OCI-LY3 (cell line): ENCODE results near the gene IER5L.

ENCODE experiments used
- CTCF ChIP-seq: fragments of 200-600, 300-600 bp; sonication (generic); IDR thresholded peaks from 2 replicates; pipeline ENCODE4 v1.5.1; 2014; ENCODE audit warnings: antibody characterized with exemption, low read length, low read depth
- EZH2phosphoT487 ChIP-seq: fragments of 200-600 bp; shearing (Covaris generic); IDR thresholded peaks from 2 replicates; pipeline ENCODE4 v1.6.1; 2018; ENCODE audit warnings: antibody characterized with exemption, mixed run types, low read depth

DNA sequence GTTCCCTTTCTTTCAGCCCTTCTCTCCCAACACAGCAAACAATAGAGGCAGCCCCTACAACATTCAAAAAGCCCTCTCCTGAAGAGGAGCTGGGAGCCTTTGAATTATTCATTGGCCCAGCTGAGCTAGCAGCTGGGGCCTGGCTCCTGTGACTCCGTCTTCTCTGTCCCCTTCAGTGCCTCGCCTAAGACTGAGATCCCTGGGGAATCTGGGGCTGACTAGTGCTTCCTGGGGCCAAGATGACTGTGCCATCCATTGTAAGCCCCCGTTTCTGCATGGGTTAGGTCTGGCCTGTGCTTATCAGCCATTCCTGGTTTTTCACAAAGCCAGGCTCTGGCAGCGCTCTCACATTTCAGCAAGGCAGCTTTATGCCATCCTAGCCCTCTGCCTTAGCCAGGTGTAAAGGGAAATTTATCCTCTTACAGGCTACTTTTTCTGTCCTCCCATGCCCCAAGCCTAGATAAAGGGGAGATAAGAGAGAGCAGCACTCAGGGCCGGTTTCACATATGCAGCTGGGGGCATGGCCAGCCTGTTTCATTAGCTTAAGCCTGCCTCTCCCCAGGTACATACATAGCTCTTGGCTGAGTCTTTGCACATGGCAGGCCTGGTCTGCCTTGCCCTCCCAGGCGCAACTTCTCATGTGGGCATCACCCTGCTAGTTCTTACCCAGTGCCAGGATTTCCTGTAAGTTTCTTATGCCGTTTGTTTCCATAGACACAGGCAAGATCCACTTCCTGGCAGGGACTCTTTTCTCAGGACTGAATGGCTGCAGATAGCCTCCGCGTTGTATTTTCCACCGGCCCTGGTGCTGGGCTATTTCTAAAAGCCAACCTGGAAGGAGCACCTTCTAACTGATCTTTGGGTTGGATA, 51.1 kb downstream of the IER5L start:
- TF ChIP-seq CTCF, result no peak
- no peak for TF ChIP-seq EZH2phosphoT487
